Naive thymus-derived CD8-positive, alpha-beta T cell (primary cell): ENCODE measurements around the gene ASIC1. TPM values are rescaled to one million over a fixed set of nuclear protein-coding genes. Genes with fewer than 3 reads are reported as not detected.

Experiments
- ATAC-seq, 2 donors: fragments of 150-1000 bp; cut with Tn5 transposase in 1 of 2; sonication (Bioruptor Pico), chemical (Tn5 transposase) in 1 of 2; 1 replicate in 1 of 2; 2 replicates in 1 of 2; pipeline ENCODE4 v1.10.0; 2021; ENCODE audit warnings: mild to moderate bottlenecking in 2 of 2, moderate library complexity in 2 of 2
- POLR2A ChIA-PET: fragments of 350-600 bp; sonication (Branson Sonifier 250); formaldehyde crosslinking; loops from one replicate; lab custom pipeline; 2021; ENCODE audit warnings: antibody characterized with exemption; lab: Charles Lee
- DNase-seq, 10 donors: peaks; one replicate each; pipeline versions ENCODE4 v3.0.0 to v3.0.0-alpha.2; 2020 to 2022
- H3K27ac Mint-ChIP-seq, 10 donors: one replicate each; pipeline ENCODE4 v1.8.0; 2020 to 2022; ENCODE audit warnings: mild to moderate bottlenecking in 10 of 10, mixed read lengths in 10 of 10, moderate library complexity in 4 of 10, inconsistent platforms in 1 of 10
- H3K27me3 Mint-ChIP-seq, 5 donors: one replicate each; pipeline ENCODE4 v1.8.0; 2021 to 2022; ENCODE audit warnings: mixed read lengths in 5 of 5
- H3K36me3 Mint-ChIP-seq, 3 donors: one replicate each; pipeline ENCODE4 v1.8.0; 2020 to 2022; ENCODE audit warnings: mixed read lengths in 3 of 3, mild to moderate bottlenecking in 2 of 3, inconsistent platforms in 1 of 3
- H3K4me1 Mint-ChIP-seq, 4 donors: one replicate each; pipeline ENCODE4 v1.8.0; 2021 to 2022; ENCODE audit warnings: mixed read lengths in 4 of 4
- H3K4me3 Mint-ChIP-seq, 10 donors: one replicate each; pipeline ENCODE4 v1.8.0; 2020 to 2022; ENCODE audit warnings: mild to moderate bottlenecking in 10 of 10, mixed read lengths in 10 of 10, moderate library complexity in 6 of 10, inconsistent platforms in 1 of 10
- H3K9me3 Mint-ChIP-seq, 9 donors: one replicate each; pipeline ENCODE4 v1.8.0; 2020 to 2022; ENCODE audit warnings: mixed read lengths in 9 of 9, mild to moderate bottlenecking in 3 of 9, inconsistent platforms in 1 of 9, moderate library complexity in 1 of 9
- polyA plus RNA-seq, 3 donors: library from polyadenylated mRNA; unstranded; fragments of 300-500 nt; fragmentation: Illumina TruSeq; gene quantifications; one replicate each; pipeline ENCODE4 v1.2.3, GENCODE V29; 2021
- total RNA-seq, 8 experiments: library from RNA in 2 of 8; stranded (reverse) in 2 of 8; gene quantifications; one replicate each; pipeline ENCODE4 v1.2.3 and lab custom pipeline; 2021 to 2026

The ASIC1 gene
- total and polyA plus RNA-seq, 5 experiments from 2014 or later, result 0.97 to 12.2 (median 1.3) TPM

- peaks cover 0 to 70% (median 11%) of the 10 kb centered on the region in 3 donors for H3K36me3 Mint-ChIP-seq
- H3K27ac Mint-ChIP-seq, result peak overlapping the region in 8 of 10 donors; percentile 2 to 80 (median 26)
- peaks cover 18 to 38% (median 32%) of the 10 kb centered on the region in 4 donors for H3K4me1 Mint-ChIP-seq
- peak overlapping the region in 1 of 10 donors; percentile 49 for H3K4me3 Mint-ChIP-seq
- ATAC-seq (peak; percentile 23 to 35), DNase-seq (peak in 9 of 10 donors; percentile 17 to 74 (median 56))
- no peaks in the 10 kb centered on the region for H3K27me3 Mint-ChIP-seq
- H3K9me3 Mint-ChIP-seq, result no peaks in the 10 kb centered on the region
- POLR2A ChIA-PET, result interaction anchor here (2.8 to 2.9 kb wide), 2 partner anchors 23 to 78 kb away, joined by 10 to 21 read pairs; partner anchors contain the start of genes CERS5 and COX14
Measured at GRCh38 chr12:50088577-50089335, 31.4 kb downstream of the ASIC1 start.

- Mint-ChIP-seq H3K36me3 (peaks cover 0 to 78% (median 12%) of the 10 kb centered on the region in 3 donors), H3K9me3 (no peaks in the 10 kb centered on the region), H3K4me1 (peaks cover 18 to 38% (median 29%) of the 10 kb centered on the region in 4 donors), H3K27ac (no peak overlapping the region), H3K27me3 (no peaks in the 10 kb centered on the region), H3K4me3 (no peak overlapping the region)
- DNase-seq (no peak), ATAC-seq (no peak)
- POLR2A ChIA-PET, result interaction anchor here (0.6 to 2.9 kb wide), 3 partner anchors 14 to 66 kb away, joined by 4 to 21 read pairs (median 7); partner anchors contain the start of genes COX14 and GPD1
Measured at GRCh38 chr12:50089730-50090129, 32.3 kb downstream of the ASIC1 start.

- Mint-ChIP-seq H3K27ac (no peak overlapping the region), H3K36me3 (peaks cover 0 to 85% (median 15%) of the 10 kb centered on the region in 3 donors), H3K27me3 (no peaks in the 10 kb centered on the region)
Measured at GRCh38 chr12:50090391-50090790, 33.0 kb downstream of the ASIC1 start.

GRCh38 chr12:50097952-50098351, 40.6 kb downstream of the ASIC1 start:
- Mint-ChIP-seq H3K4me1 (peaks cover 0 to 4% (median 0%) of the 10 kb centered on the region in 4 donors), H3K9me3 (no peaks in the 10 kb centered on the region), H3K27ac (peak overlapping the region in 1 of 10 donors; percentile 37), H3K27me3 (no peaks in the 10 kb centered on the region), H3K36me3 (peaks cover 10 to 87% (median 27%) of the 10 kb centered on the region in 3 donors), H3K4me3 (no peak overlapping the region)
- DNase-seq (no peak), ATAC-seq (no peak)
- POLR2A ChIA-PET, result interaction anchor here (0.9 kb wide), 1 partner anchor 25 kb away, joined by 3 read pairs; no protein-coding TSS in a partner anchor

More at GRCh38 chr12:50090391-50090790, 33.0 kb downstream of the ASIC1 start:
- Mint-ChIP-seq H3K4me3 (no peak overlapping the region), H3K4me1 (peaks cover 18 to 37% (median 26%) of the 10 kb centered on the region in 4 donors), H3K9me3 (no peaks in the 10 kb centered on the region)
- ATAC-seq (no peak), DNase-seq (no peak)
- POLR2A ChIA-PET, result interaction anchor here (1.1 kb wide), 1 partner anchor 13 kb away, joined by 4 read pairs; the partner anchor contains the start of gene GPD1

GRCh38 chr12:50099302-50100008, 42.1 kb downstream of the ASIC1 start:
- POLR2A ChIA-PET, result no interaction called here
- H3K36me3 Mint-ChIP-seq, result peaks cover 10 to 74% (median 26%) of the 10 kb centered on the region in 3 donors

GRCh38 chr12:50100561-50100960, 43.2 kb downstream of the ASIC1 start:
- H3K4me1 Mint-ChIP-seq, result peaks cover 0 to 6% (median 1%) of the 10 kb centered on the region in 4 donors
- peaks cover 0 to 2% (median 0%) of the 10 kb centered on the region in 5 donors for H3K27me3 Mint-ChIP-seq
- no peaks in the 10 kb centered on the region for H3K9me3 Mint-ChIP-seq
- no peak for DNase-seq
- POLR2A ChIA-PET, result interaction anchor here (0.6 to 0.7 kb wide), 2 partner anchors 21 to 1059 kb away, joined by 3 read pairs; no protein-coding TSS in a partner anchor
- no peak for ATAC-seq
- peak overlapping the region in 2 of 10 donors; percentile 21 to 73 for H3K27ac Mint-ChIP-seq
- no peak overlapping the region for H3K4me3 Mint-ChIP-seq
- H3K36me3 Mint-ChIP-seq, result peaks cover 9 to 63% (median 23%) of the 10 kb centered on the region in 3 donors

More at GRCh38 chr12:50099302-50100008, 42.1 kb downstream of the ASIC1 start:
- Mint-ChIP-seq H3K4me3 (peak overlapping the region in 1 of 10 donors; percentile 15), H3K4me1 (peaks cover 0 to 6% (median 2%) of the 10 kb centered on the region in 4 donors), H3K9me3 (no peaks in the 10 kb centered on the region), H3K27me3 (no peaks in the 10 kb centered on the region), H3K27ac (peak overlapping the region in 5 of 10 donors; percentile 37 to 86 (median 65))
- DNase-seq, result no peak
- ATAC-seq, result peak in 1 of 2 donors; percentile 21

- no peak overlapping the region for H3K4me3 Mint-ChIP-seq
- DNase-seq (no peak), ATAC-seq (no peak)
- H3K4me1 Mint-ChIP-seq, result peaks cover 0 to 6% (median under 1%) of the 10 kb centered on the region in 4 donors
- peaks cover 0 to 9% (median 0%) of the 10 kb centered on the region in 5 donors for H3K27me3 Mint-ChIP-seq
- POLR2A ChIA-PET, result interaction anchor here (0.9 to 2.1 kb wide), 2 partner anchors 10 kb away, joined by 3 to 8 read pairs; partner anchors contain the start of gene COX14
- peaks cover 0 to 52% (median 15%) of the 10 kb centered on the region in 3 donors for H3K36me3 Mint-ChIP-seq
- H3K27ac Mint-ChIP-seq, result peak overlapping the region in 2 of 10 donors; percentile 20 to 41
- no peaks in the 10 kb centered on the region for H3K9me3 Mint-ChIP-seq
Measured at GRCh38 chr12:50101663-50102062, 44.3 kb downstream of the ASIC1 start.

- Mint-ChIP-seq H3K36me3 (peaks cover 0 to 47% (median 11%) of the 10 kb centered on the region in 3 donors), H3K4me3 (no peak overlapping the region), H3K4me1 (peaks cover 0 to 6% (median under 1%) of the 10 kb centered on the region in 4 donors), H3K27me3 (peaks cover 0 to 9% (median 0%) of the 10 kb centered on the region in 5 donors), H3K27ac (peak overlapping the region in 1 of 10 donors; percentile 27), H3K9me3 (no peaks in the 10 kb centered on the region)
- no peak for DNase-seq
- POLR2A ChIA-PET, result interaction anchor here (2.1 kb wide), 1 partner anchor 10 kb away, joined by 8 read pairs; the partner anchor contains the start of gene COX14
- ATAC-seq, result no peak
Measured at GRCh38 chr12:50102131-50102531, 44.7 kb downstream of the ASIC1 start.

- POLR2A ChIA-PET, result interaction anchor here (0.9 to 2.1 kb wide), 3 partner anchors 9 to 50 kb away, joined by 3 to 8 read pairs (median 4); partner anchors contain the start of gene COX14
Measured at GRCh38 chr12:50102646-50103309, 45.4 kb downstream of the ASIC1 start.

GRCh38 chr12:50103351-50103750, 46.0 kb downstream of the ASIC1 start:
- peaks cover 0 to 9% (median 0%) of the 10 kb centered on the region in 5 donors for H3K27me3 Mint-ChIP-seq
- H3K36me3 Mint-ChIP-seq, result peaks cover 0 to 35% (median 5%) of the 10 kb centered on the region in 3 donors
- peaks cover 0 to 6% (median 2%) of the 10 kb centered on the region in 4 donors for H3K4me1 Mint-ChIP-seq
- H3K9me3 Mint-ChIP-seq, result no peaks in the 10 kb centered on the region
- POLR2A ChIA-PET, result interaction anchor here (0.6 to 2.1 kb wide), 6 partner anchors 9 to 211 kb away, joined by 3 to 8 read pairs (median 3); partner anchors contain the start of genes CERS5, COX14 and SMARCD1
- H3K27ac Mint-ChIP-seq, result peak overlapping the region in 3 of 10 donors; percentile 6 to 61 (median 33)
- no peak for ATAC-seq
- DNase-seq, result no peak
- H3K4me3 Mint-ChIP-seq, result no peak overlapping the region

More at GRCh38 chr12:50102646-50103309, 45.4 kb downstream of the ASIC1 start:
- peaks cover 0 to 6% (median under 1%) of the 10 kb centered on the region in 4 donors for H3K4me1 Mint-ChIP-seq
- no peak for DNase-seq
- H3K9me3 Mint-ChIP-seq, result no peaks in the 10 kb centered on the region
- no peak overlapping the region for H3K4me3 Mint-ChIP-seq
- ATAC-seq, result no peak
- peaks cover 0 to 41% (median 10%) of the 10 kb centered on the region in 3 donors for H3K36me3 Mint-ChIP-seq
- peaks cover 0 to 9% (median 0%) of the 10 kb centered on the region in 5 donors for H3K27me3 Mint-ChIP-seq
- peak overlapping the region in 3 of 10 donors; percentile 49 to 76 (median 61) for H3K27ac Mint-ChIP-seq

- peak; percentile 63 to 70 for ATAC-seq
- no peak for DNase-seq
- peaks cover 0 to 9% (median 0%) of the 10 kb centered on the region in 5 donors for H3K27me3 Mint-ChIP-seq
- peaks cover 0 to 30% (median 5%) of the 10 kb centered on the region in 3 donors for H3K36me3 Mint-ChIP-seq
- peaks cover 0 to 6% (median 2%) of the 10 kb centered on the region in 4 donors for H3K4me1 Mint-ChIP-seq
- no peaks in the 10 kb centered on the region for H3K9me3 Mint-ChIP-seq
- H3K4me3 Mint-ChIP-seq, result no peak within 1 kb of the TSS
- POLR2A ChIA-PET, result interaction anchor here (0.6 to 2.1 kb wide), 6 partner anchors 8 to 210 kb away, joined by 3 to 8 read pairs (median 3); partner anchors contain the start of genes CERS5, COX14 and SMARCD1
- peak within 1 kb of the TSS in 4 of 10 donors; percentile 38 to 76 (median 55) for H3K27ac Mint-ChIP-seq
Measured at GRCh38 chr12:50103767-50104321, 46.4 kb downstream of the ASIC1 start, which contains the start of gene GPD1. GPD1 (plus strand) TSS chr12:50104008; CDS start chr12:50104051, 43 bp downstream.
